Upper lobe of left lung (tissue), 4 donors: ENCODE results near the gene SMIM36.

Source experiments
- CTCF ChIP-seq, 6 experiments: fragments of 450-650 bp in 4 of 6; fragments of 200-600 bp in 2 of 6; sonication (generic) in 2 of 6; IDR thresholded peaks; one replicate each; pipeline ENCODE4 v1.5.1; 2016 to 2019; ENCODE audit warnings: antibody characterized with exemption in 6 of 6
- POLR2A ChIP-seq, 4 donors: fragments of 450-650 bp; IDR thresholded peaks; one replicate each; pipeline ENCODE4 v1.5.1; 2016 to 2017; ENCODE audit warnings: antibody characterized with exemption in 4 of 4, mild to moderate bottlenecking in 2 of 4
- POLR2AphosphoS5 ChIP-seq, 2 donors: sonication (generic); formaldehyde crosslinking; IDR thresholded peaks; one replicate each; pipeline ENCODE4 v1.5.1; 2017; ENCODE audit warnings: antibody characterized with exemption in 2 of 2

DNA sequence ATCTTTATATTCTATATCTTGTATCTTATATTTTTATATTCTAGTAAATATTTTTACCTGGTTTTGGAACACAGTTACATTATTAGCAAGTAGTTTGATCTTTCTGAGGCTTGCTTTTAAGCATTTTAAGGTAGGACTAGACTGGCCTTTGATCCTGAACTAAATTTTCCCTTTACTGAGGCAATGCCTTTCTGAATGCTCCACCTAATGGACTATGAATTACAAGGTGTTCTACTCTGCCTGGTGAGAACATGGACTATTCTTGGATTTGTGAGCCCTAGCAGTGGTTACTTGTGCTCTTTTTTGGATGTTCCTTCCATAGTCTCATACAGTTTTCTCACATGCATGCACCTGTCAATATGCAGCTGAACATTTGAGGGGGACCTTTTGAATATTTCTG, 32.5 kb upstream of the SMIM36 start:
- no peak for TF ChIP-seq CTCF (IDR thresholded peaks at IDR 0.05)
- TF ChIP-seq POLR2A (IDR thresholded peaks at IDR 0.05): no peak
- TF ChIP-seq POLR2AphosphoS5 (IDR thresholded peaks at IDR 0.05): no peak
